Measurements from ENCODE around the gene TFAP2C.
A peak's percentile ranks its signal among the peaks of the same experiment; 100 is the strongest.

DNA sequence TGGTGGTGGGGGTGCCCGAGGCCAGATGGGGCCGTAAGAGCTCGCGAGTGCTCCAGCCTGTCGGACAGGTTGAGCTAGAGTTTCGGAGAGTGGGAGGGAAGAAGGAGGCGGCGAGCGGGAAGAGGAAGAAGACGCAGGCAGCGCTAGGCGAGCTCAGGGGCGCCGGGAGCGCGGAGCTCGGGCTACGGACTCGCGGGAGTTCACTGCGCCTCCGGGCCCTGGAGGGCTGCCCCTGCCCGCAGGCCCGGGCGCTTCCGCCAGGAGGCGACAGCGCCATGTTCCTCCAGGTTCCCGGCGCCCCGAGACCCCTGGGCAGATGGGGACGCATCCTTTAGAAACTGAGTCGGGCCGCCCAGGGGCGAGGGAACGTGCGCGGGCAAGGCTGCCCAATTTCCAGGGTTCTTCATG lies 984 bp downstream of the TFAP2C start:
- TF ChIP-seq YY1 (IDR thresholded peaks at IDR 0.05; ENCODE audit: extremely low read depth, insufficient replicate concordance, low read depth, low read length), result no peak
- TF ChIP-seq, protein P1, sequence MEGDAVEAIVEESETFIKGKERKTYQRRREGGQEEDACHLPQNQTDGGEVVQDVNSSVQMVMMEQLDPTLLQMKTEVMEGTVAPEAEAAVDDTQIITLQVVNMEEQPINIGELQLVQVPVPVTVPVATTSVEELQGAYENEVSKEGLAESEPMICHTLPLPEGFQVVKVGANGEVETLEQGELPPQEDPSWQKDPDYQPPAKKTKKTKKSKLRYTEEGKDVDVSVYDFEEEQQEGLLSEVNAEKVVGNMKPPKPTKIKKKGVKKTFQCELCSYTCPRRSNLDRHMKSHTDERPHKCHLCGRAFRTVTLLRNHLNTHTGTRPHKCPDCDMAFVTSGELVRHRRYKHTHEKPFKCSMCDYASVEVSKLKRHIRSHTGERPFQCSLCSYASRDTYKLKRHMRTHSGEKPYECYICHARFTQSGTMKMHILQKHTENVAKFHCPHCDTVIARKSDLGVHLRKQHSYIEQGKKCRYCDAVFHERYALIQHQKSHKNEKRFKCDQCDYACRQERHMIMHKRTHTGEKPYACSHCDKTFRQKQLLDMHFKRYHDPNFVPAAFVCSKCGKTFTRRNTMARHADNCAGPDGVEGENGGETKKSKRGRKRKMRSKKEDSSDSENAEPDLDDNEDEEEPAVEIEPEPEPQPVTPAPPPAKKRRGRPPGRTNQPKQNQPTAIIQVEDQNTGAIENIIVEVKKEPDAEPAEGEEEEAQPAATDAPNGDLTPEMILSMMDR (IDR thresholded peaks at IDR 0.05 in 2 of 3, conservative IDR thresholded peaks at IDR 0.05 in 1 of 3; ENCODE audit: borderline replicate concordance in 1 of 3, insufficient read depth in 1 of 3, low read depth in 2 of 3, low read length in 2 of 3), result peak; percentile 60 to 88 (median 75)
- no peak for TF ChIP-seq EGR1 (IDR thresholded peaks at IDR 0.05; ENCODE audit: low read depth)
- TF ChIP-seq EZH2 (IDR thresholded peaks at IDR 0.05), result no peak
- no peak for TF ChIP-seq POLR2A (IDR thresholded peaks at IDR 0.05; ENCODE audit: borderline replicate concordance, extremely low read depth, insufficient read depth, insufficient read length)
- peak; percentile 73 for TF ChIP-seq RAD21 (IDR thresholded peaks at IDR 0.05; ENCODE audit: low read depth)
- TF ChIP-seq, protein P2, sequence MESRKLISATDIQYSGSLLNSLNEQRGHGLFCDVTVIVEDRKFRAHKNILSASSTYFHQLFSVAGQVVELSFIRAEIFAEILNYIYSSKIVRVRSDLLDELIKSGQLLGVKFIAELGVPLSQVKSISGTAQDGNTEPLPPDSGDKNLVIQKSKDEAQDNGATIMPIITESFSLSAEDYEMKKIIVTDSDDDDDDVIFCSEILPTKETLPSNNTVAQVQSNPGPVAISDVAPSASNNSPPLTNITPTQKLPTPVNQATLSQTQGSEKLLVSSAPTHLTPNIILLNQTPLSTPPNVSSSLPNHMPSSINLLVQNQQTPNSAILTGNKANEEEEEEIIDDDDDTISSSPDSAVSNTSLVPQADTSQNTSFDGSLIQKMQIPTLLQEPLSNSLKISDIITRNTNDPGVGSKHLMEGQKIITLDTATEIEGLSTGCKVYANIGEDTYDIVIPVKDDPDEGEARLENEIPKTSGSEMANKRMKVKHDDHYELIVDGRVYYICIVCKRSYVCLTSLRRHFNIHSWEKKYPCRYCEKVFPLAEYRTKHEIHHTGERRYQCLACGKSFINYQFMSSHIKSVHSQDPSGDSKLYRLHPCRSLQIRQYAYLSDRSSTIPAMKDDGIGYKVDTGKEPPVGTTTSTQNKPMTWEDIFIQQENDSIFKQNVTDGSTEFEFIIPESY (IDR thresholded peaks at IDR 0.05; ENCODE audit: extremely low read depth, insufficient replicate concordance, low read length), result no peak
- TF ChIP-seq, protein P3, sequence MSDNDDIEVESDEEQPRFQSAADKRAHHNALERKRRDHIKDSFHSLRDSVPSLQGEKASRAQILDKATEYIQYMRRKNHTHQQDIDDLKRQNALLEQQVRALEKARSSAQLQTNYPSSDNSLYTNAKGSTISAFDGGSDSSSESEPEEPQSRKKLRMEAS (IDR thresholded peaks at IDR 0.05), result peak; percentile 58
- no peak for TF ChIP-seq JUND (IDR thresholded peaks at IDR 0.05)
- TF ChIP-seq, protein P4, sequence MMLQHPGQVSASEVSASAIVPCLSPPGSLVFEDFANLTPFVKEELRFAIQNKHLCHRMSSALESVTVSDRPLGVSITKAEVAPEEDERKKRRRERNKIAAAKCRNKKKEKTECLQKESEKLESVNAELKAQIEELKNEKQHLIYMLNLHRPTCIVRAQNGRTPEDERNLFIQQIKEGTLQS (IDR thresholded peaks at IDR 0.05), result no peak
- TF ChIP-seq ZNF274 (IDR thresholded peaks at IDR 0.05; ENCODE audit: low read depth, low read length), result no peak
- no peak for TF ChIP-seq TCF7L2 (IDR thresholded peaks at IDR 0.05; ENCODE audit: borderline replicate concordance, extremely low read depth, insufficient read depth, insufficient read length)
- TF ChIP-seq SP1 (IDR thresholded peaks at IDR 0.05; ENCODE audit: low read depth), result 0 out of 2 replicates have a peak, but pooled peaks have one; percentile 22
- TF ChIP-seq, protein P5, sequence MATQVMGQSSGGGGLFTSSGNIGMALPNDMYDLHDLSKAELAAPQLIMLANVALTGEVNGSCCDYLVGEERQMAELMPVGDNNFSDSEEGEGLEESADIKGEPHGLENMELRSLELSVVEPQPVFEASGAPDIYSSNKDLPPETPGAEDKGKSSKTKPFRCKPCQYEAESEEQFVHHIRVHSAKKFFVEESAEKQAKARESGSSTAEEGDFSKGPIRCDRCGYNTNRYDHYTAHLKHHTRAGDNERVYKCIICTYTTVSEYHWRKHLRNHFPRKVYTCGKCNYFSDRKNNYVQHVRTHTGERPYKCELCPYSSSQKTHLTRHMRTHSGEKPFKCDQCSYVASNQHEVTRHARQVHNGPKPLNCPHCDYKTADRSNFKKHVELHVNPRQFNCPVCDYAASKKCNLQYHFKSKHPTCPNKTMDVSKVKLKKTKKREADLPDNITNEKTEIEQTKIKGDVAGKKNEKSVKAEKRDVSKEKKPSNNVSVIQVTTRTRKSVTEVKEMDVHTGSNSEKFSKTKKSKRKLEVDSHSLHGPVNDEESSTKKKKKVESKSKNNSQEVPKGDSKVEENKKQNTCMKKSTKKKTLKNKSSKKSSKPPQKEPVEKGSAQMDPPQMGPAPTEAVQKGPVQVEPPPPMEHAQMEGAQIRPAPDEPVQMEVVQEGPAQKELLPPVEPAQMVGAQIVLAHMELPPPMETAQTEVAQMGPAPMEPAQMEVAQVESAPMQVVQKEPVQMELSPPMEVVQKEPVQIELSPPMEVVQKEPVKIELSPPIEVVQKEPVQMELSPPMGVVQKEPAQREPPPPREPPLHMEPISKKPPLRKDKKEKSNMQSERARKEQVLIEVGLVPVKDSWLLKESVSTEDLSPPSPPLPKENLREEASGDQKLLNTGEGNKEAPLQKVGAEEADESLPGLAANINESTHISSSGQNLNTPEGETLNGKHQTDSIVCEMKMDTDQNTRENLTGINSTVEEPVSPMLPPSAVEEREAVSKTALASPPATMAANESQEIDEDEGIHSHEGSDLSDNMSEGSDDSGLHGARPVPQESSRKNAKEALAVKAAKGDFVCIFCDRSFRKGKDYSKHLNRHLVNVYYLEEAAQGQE (IDR thresholded peaks at IDR 0.05; ENCODE audit: low read depth), result no peak
